ENCODE data around the gene SREBF2. TPM values are rescaled to one million over a fixed set of nuclear protein-coding genes. Genes with fewer than 3 reads are reported as not detected.

The SREBF2 gene
- total RNA-seq, 1 experiment from 2014 or later = 129 TPM

- Histone ChIP-seq H3K79me2 (ENCODE audit: insufficient read depth, low read length) (peaks cover 22% of the 10 kb centered on the region), H3K27me3 (ENCODE audit: insufficient read depth, low read length) (no peaks in the 10 kb centered on the region), H3K9me3 (ENCODE audit: control insufficient read depth in 1 of 2, insufficient read depth in 1 of 2, low read depth in 1 of 2, low read length in 2 of 2) (no peaks in the 10 kb centered on the region), H3K9me2 (ENCODE audit: insufficient read depth) (no peaks in the 10 kb centered on the region), H2AFZ (ENCODE audit: low read depth, low read length, poor library complexity, severe bottlenecking) (no peak overlapping the region), H3K4me1 (ENCODE audit: control insufficient read depth in 1 of 2, insufficient read depth in 2 of 2, low read length in 2 of 2) (peaks cover 14 to 37% of the 10 kb centered on the region in 2 experiments), H3K36me3 (ENCODE audit: control insufficient read depth in 1 of 2, insufficient read depth in 2 of 2, low read length in 2 of 2) (peaks cover 8% of the 10 kb centered on the region in 2 experiments; a peak in 3 of 4 replicates), H3K9ac (ENCODE audit: low read length) (no peak overlapping the region), H4K20me1 (ENCODE audit: insufficient read depth) (no peaks in the 10 kb centered on the region), H3K4me2 (ENCODE audit: low read length) (no peak overlapping the region), H3K27ac (ENCODE audit: low read depth, low read length) (no peak overlapping the region), H3K4me3 (replicated peaks in 1 of 2; ENCODE audit: low read depth in 1 of 2, low read length in 2 of 2) (no peak overlapping the region)
- TF ChIP-seq FOSL1 (IDR thresholded peaks at IDR 0.05; ENCODE audit: low read depth) (no peak), CTCF (IDR thresholded peaks at IDR 0.05 in 2 of 3, conservative IDR thresholded peaks at IDR 0.05 in 1 of 3; ENCODE audit: borderline replicate concordance in 1 of 3, insufficient read depth in 1 of 3, low read depth in 2 of 3, low read length in 2 of 3) (no peak), CEBPB (IDR thresholded peaks at IDR 0.05; ENCODE audit: low read depth) (no peak), CBX3 (IDR thresholded peaks at IDR 0.05; ENCODE audit: low read depth) (no peak), POLR2AphosphoS5 (IDR thresholded peaks at IDR 0.05; ENCODE audit: low read depth, low read length) (no peak), POLR2A (IDR thresholded peaks at IDR 0.05; ENCODE audit: borderline replicate concordance, extremely low read depth, insufficient read depth, insufficient read length) (no peak), EZH2phosphoT487 (IDR thresholded peaks at IDR 0.05; ENCODE audit: borderline replicate concordance) (no peak), JUND (IDR thresholded peaks at IDR 0.05) (no peak), YY1 (IDR thresholded peaks at IDR 0.05; ENCODE audit: extremely low read depth, insufficient replicate concordance, low read depth, low read length) (no peak), ZNF274 (IDR thresholded peaks at IDR 0.05; ENCODE audit: low read depth, low read length) (no peak), SIN3A (IDR thresholded peaks at IDR 0.05; ENCODE audit: low read depth) (no peak), SRF (IDR thresholded peaks at IDR 0.05; ENCODE audit: low read depth) (no peak), EZH2 (IDR thresholded peaks at IDR 0.05) (no peak), EGR1 (IDR thresholded peaks at IDR 0.05; ENCODE audit: low read depth) (no peak)
- POLR2A ChIA-PET = no interaction called here
- CTCF ChIA-PET = interaction anchor here (1.3 kb wide), 1 partner anchor 8 kb away, joined by 3 read pairs; no protein-coding TSS in a partner anchor
- no TSS peak for BruUV-seq (replicated peaks)
- ATAC-seq = no peak
- RAD21 ChIA-PET (ENCODE audit: low non-redundant PET in 1 of 2, low total read pairs in 2 of 2, uncharacterized antibody in 2 of 2, unreplicated experiment in 2 of 2) = no interaction called here
- intact Hi-C loops (cut with micrococcal nuclease) = loop anchor here (5.0 kb wide), 1 partner anchor 163 kb away; no protein-coding TSS in a partner anchor
- no peak for DNase-seq (ENCODE audit: low read depth, low spot score)
These were observed 116.5 kb downstream of the SREBF2 start for GRCh38 chr22:41949297-41949965.
